HG03520 (cell line): ENCODE results near the gene DCPS.
"Not testable (repeated sequence)": the region's sequence is repeated elsewhere in the genome, so short reads cannot be mapped to it uniquely, and the experiment has no call there.

Experiments used
- ATAC-seq: cut with Tn5 transposase; IDR thresholded peaks from one replicate; pipeline ENCODE4 v1.9.1; 2021; ENCODE audit warnings: mild to moderate bottlenecking, moderate library complexity; ENCODE audit not compliant: unreplicated experiment

The DCPS gene

GRCh38 chr11:126378763-126379162 is 74.9 kb downstream of the DCPS start:
- ATAC-seq, result no peak

- no peak for ATAC-seq
Observed at GRCh38 chr11:126380909-126381308, 77.0 kb downstream of the DCPS start.

GRCh38 chr11:126381960-126382359 is 78.1 kb downstream of the DCPS start:
- ATAC-seq, result not testable (repeated sequence)

- ATAC-seq, result not testable (repeated sequence)
Observed at GRCh38 chr11:126382641-126383040, 78.8 kb downstream of the DCPS start.

GRCh38 chr11:126383339-126384335 is 79.8 kb downstream of the DCPS start:
- ATAC-seq, result no peak

GRCh38 chr11:126384449-126385070 is 80.7 kb downstream of the DCPS start:
- no peak for ATAC-seq

GRCh38 chr11:126385991-126386728 is 82.3 kb downstream of the DCPS start:
- no peak for ATAC-seq

GRCh38 chr11:126386729-126387071 is 82.8 kb downstream of the DCPS start:
- not testable (repeated sequence) for ATAC-seq

GRCh38 chr11:126387857-126388256 is 84.0 kb downstream of the DCPS start:
- ATAC-seq, result no peak

- no peak for ATAC-seq
Observed at GRCh38 chr11:126390272-126390867, 86.5 kb downstream of the DCPS start.

- ATAC-seq, result no peak
Observed at GRCh38 chr11:126391286-126391954, 87.6 kb downstream of the DCPS start.

- no peak for ATAC-seq
Observed at GRCh38 chr11:126391970-126392632, 88.2 kb downstream of the DCPS start.

- ATAC-seq, result no peak
Observed at GRCh38 chr11:126392633-126393013, 88.8 kb downstream of the DCPS start.

GRCh38 chr11:126393143-126393542 is 89.3 kb downstream of the DCPS start:
- no peak for ATAC-seq

- ATAC-seq, result no peak
Observed at GRCh38 chr11:126394036-126394435, 90.2 kb downstream of the DCPS start.

- not testable (repeated sequence) for ATAC-seq
Observed at GRCh38 chr11:126394634-126395072, 90.8 kb downstream of the DCPS start.
